ENCODE measurements around the gene RAPGEF6. TPM values are rescaled to one million over a fixed set of nuclear protein-coding genes. Genes with fewer than 3 reads are reported as not detected.

RAPGEF6 gene
- polyA plus RNA-seq, 1 donor from 2014 or later: 121 TPM

DNA sequence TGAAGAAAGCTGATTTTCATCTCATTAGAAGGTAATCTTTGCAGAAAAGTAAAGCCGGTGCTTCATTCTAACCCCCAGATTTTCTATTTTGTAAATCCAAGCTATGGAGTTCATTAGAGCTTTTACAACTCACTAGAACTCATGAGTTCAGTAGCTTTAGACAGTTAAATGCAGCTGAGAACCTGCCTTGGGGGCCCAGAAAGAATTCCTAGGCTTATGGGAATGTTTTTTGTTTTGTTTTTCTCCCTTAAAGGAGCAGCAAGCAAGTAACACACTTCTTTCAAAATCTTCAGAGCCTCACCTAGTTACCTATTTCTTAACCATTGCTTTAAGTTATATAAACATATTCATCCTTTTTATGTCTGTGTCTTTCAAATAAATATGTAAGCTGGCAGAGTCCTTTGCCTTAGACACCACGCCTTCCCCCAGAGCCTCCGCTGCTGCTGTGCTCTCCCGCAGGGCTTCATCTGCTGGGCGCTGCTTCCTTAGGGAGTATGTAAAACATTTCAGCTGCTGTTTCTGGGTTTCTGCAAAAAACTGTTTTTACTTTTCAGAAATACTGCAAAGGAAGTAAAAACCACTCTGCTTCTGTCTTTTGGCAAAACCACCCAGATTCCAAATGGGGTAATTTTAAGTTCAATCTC lies 238.3 kb downstream of the RAPGEF6 start:
- no peaks in the 10 kb centered on the region for H3K79me2 ChIP-seq (replicated peaks; ENCODE audit: insufficient read depth, low read length)
- no peaks in the 10 kb centered on the region for H3K27me3 ChIP-seq (ENCODE audit: insufficient read depth, low read depth, low read length)
- H3K9ac ChIP-seq (ENCODE audit: low read length): no peak overlapping the region
- no peaks in the 10 kb centered on the region for H3K9me2 ChIP-seq (ENCODE audit: insufficient read depth, low read length)
- H3F3A ChIP-seq (ENCODE audit: insufficient read depth, low read length, poor library complexity, severe bottlenecking): no peaks in the 10 kb centered on the region
- no peak overlapping the region for H2AFZ ChIP-seq (ENCODE audit: low read depth, low read length)
- H3K36me3 ChIP-seq (ENCODE audit: insufficient read depth, low read length): peaks cover 6% of the 10 kb centered on the region
- H4K20me1 ChIP-seq (ENCODE audit: insufficient read depth): no peaks in the 10 kb centered on the region
- H3K9me3 ChIP-seq (ENCODE audit: low read length): no peaks in the 10 kb centered on the region
- TF ChIP-seq EP300 (conservative IDR thresholded peaks at IDR 0.05; ENCODE audit: poor library complexity, severe bottlenecking): no peak
- TF ChIP-seq SMC3 (conservative IDR thresholded peaks at IDR 0.05; ENCODE audit: poor library complexity): no peak
- TF ChIP-seq, protein P1, sequence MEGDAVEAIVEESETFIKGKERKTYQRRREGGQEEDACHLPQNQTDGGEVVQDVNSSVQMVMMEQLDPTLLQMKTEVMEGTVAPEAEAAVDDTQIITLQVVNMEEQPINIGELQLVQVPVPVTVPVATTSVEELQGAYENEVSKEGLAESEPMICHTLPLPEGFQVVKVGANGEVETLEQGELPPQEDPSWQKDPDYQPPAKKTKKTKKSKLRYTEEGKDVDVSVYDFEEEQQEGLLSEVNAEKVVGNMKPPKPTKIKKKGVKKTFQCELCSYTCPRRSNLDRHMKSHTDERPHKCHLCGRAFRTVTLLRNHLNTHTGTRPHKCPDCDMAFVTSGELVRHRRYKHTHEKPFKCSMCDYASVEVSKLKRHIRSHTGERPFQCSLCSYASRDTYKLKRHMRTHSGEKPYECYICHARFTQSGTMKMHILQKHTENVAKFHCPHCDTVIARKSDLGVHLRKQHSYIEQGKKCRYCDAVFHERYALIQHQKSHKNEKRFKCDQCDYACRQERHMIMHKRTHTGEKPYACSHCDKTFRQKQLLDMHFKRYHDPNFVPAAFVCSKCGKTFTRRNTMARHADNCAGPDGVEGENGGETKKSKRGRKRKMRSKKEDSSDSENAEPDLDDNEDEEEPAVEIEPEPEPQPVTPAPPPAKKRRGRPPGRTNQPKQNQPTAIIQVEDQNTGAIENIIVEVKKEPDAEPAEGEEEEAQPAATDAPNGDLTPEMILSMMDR (IDR thresholded peaks at IDR 0.05; ENCODE audit: poor library complexity, severe bottlenecking): no peak
- TF ChIP-seq POLR2AphosphoS5 (IDR thresholded peaks at IDR 0.05): peak; percentile 1
- H3K4me3 ChIP-seq (ENCODE audit: low read length): no peak overlapping the region
- H3K4me2 ChIP-seq (ENCODE audit: low read length): no peak overlapping the region
- H3K27ac ChIP-seq (ENCODE audit: low read length): no peak overlapping the region

DNA sequence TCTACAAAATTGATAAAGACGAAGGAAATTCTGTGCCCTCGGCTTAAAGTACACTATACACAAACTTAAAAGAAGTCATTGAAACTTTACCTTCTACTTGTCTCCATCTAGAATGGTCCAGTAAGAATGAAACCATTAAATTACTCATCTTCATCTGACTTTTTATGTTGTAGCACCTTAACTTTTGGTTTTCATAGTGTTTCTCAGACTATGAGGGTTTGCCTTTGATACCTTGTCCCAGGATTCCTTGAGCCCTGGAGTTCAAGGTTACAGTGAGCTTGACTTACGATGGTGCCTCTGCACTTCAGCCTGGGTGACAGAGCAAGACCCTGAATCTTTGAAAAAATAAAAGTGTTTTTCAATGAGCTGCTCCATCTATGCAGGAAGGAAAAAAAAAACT lies 239.0 kb downstream of the RAPGEF6 start:
- TF ChIP-seq EP300 (conservative IDR thresholded peaks at IDR 0.05; ENCODE audit: poor library complexity, severe bottlenecking) (no peak), SMC3 (conservative IDR thresholded peaks at IDR 0.05; ENCODE audit: poor library complexity) (no peak), POLR2AphosphoS5 (IDR thresholded peaks at IDR 0.05) (no peak), TAF1 (IDR thresholded peaks at IDR 0.05; ENCODE audit: low read depth) (no peak), RAD21 (conservative IDR thresholded peaks at IDR 0.05) (no peak), MXI1 (conservative IDR thresholded peaks at IDR 0.05; ENCODE audit: poor library complexity, severe bottlenecking) (no peak)
- TF ChIP-seq, protein P1 (IDR thresholded peaks at IDR 0.05; ENCODE audit: poor library complexity, severe bottlenecking): no peak
- TF ChIP-seq, protein P2, sequence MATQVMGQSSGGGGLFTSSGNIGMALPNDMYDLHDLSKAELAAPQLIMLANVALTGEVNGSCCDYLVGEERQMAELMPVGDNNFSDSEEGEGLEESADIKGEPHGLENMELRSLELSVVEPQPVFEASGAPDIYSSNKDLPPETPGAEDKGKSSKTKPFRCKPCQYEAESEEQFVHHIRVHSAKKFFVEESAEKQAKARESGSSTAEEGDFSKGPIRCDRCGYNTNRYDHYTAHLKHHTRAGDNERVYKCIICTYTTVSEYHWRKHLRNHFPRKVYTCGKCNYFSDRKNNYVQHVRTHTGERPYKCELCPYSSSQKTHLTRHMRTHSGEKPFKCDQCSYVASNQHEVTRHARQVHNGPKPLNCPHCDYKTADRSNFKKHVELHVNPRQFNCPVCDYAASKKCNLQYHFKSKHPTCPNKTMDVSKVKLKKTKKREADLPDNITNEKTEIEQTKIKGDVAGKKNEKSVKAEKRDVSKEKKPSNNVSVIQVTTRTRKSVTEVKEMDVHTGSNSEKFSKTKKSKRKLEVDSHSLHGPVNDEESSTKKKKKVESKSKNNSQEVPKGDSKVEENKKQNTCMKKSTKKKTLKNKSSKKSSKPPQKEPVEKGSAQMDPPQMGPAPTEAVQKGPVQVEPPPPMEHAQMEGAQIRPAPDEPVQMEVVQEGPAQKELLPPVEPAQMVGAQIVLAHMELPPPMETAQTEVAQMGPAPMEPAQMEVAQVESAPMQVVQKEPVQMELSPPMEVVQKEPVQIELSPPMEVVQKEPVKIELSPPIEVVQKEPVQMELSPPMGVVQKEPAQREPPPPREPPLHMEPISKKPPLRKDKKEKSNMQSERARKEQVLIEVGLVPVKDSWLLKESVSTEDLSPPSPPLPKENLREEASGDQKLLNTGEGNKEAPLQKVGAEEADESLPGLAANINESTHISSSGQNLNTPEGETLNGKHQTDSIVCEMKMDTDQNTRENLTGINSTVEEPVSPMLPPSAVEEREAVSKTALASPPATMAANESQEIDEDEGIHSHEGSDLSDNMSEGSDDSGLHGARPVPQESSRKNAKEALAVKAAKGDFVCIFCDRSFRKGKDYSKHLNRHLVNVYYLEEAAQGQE (IDR thresholded peaks at IDR 0.05; ENCODE audit: borderline replicate concordance): no peak
- no peaks in the 10 kb centered on the region for H3K27me3 ChIP-seq (ENCODE audit: insufficient read depth, low read depth, low read length)
- no peak overlapping the region for H3K4me2 ChIP-seq (ENCODE audit: low read length)
- H3F3A ChIP-seq (ENCODE audit: insufficient read depth, low read length, poor library complexity, severe bottlenecking): no peaks in the 10 kb centered on the region
- no peaks in the 10 kb centered on the region for H3K9me3 ChIP-seq (ENCODE audit: low read length)
- H3K4me3 ChIP-seq (ENCODE audit: low read length): no peak overlapping the region
- H3K36me3 ChIP-seq (ENCODE audit: insufficient read depth, low read length): peaks cover 6% of the 10 kb centered on the region
- no peaks in the 10 kb centered on the region for H4K20me1 ChIP-seq (ENCODE audit: insufficient read depth)
- H2AFZ ChIP-seq (ENCODE audit: low read depth, low read length): no peak overlapping the region
- H3K79me2 ChIP-seq (replicated peaks; ENCODE audit: insufficient read depth, low read length): no peaks in the 10 kb centered on the region
- H3K9me2 ChIP-seq (ENCODE audit: insufficient read depth, low read length): no peaks in the 10 kb centered on the region
- no peak overlapping the region for H3K27ac ChIP-seq (ENCODE audit: low read length)
- H3K9ac ChIP-seq (ENCODE audit: low read length): no peak overlapping the region

All from neural cell (in vitro differentiated cells).